H1 (cell line): ENCODE results near the gene TROAP. TPM values are rescaled to one million over a fixed set of nuclear protein-coding genes. Genes with fewer than 3 reads are reported as not detected.

Experiments
- CTCF ChIA-PET: fragments of 300-600 bp; sonication (Branson Sonifier 250); formaldehyde crosslinking; loops from one replicate; lab custom pipeline; 2021; ENCODE audit not compliant: partially characterized antibody; lab: Charles Lee
- POLR2A ChIA-PET: fragments of 300-600 bp; sonication (Branson Sonifier 250); formaldehyde crosslinking; loops from one replicate; lab custom pipeline; 2021; ENCODE audit warnings: inconsistent platforms; ENCODE audit not compliant: partially characterized antibody; lab: Charles Lee
- DNase-seq, 2 experiments: peaks; one replicate each; pipeline versions ENCODE4 v3.0.0 to v3.0.0-alpha.2; 2010 to 2022; ENCODE audit warnings: low spot score in 2 of 2, low read depth in 1 of 2, mixed read lengths in 1 of 2
- FAIRE-seq: peaks from 2 replicates; lab custom pipeline; 2011; peaks lifted over from hg19 to GRCh38; lab: Jason Lieb, UNC
- H2AFZ ChIP-seq: 2 replicates; pipeline ENCODE4 v1.8.1; 2012; ENCODE audit warnings: low read length, inconsistent platforms
- H2AK5ac ChIP-seq: 2 replicates; pipeline ENCODE4 v1.6.1; 2013; ENCODE audit warnings: low read depth, low read length
- H2BK120ac ChIP-seq: replicated peaks from 2 replicates; pipeline ENCODE3; 2013; ENCODE audit warnings: low read depth, low read length, inconsistent platforms
- H2BK12ac ChIP-seq: 2 replicates; pipeline ENCODE4 v1.6.1; 2013; ENCODE audit warnings: low read depth, low read length
- H2BK15ac ChIP-seq: 2 replicates; pipeline ENCODE4 v1.6.1; 2013; ENCODE audit warnings: low read length
- H2BK20ac ChIP-seq: 2 replicates; pipeline ENCODE4 v1.6.1; 2013; ENCODE audit warnings: low read length
- H2BK5ac ChIP-seq: 2 replicates; pipeline ENCODE4 v1.6.1; 2013; ENCODE audit warnings: low read depth, low read length
- H3K14ac ChIP-seq: 2 replicates; pipeline ENCODE4 v1.6.1; 2013; ENCODE audit warnings: inconsistent platforms; ENCODE audit not compliant: insufficient read length
- H3K18ac ChIP-seq: 2 replicates; pipeline ENCODE4 v1.6.1; 2013; ENCODE audit warnings: low read length; ENCODE audit errors: extremely low read depth
- H3K23ac ChIP-seq: 2 replicates; pipeline ENCODE4 v1.6.1; 2013; ENCODE audit warnings: inconsistent platforms; ENCODE audit not compliant: insufficient read length
- H3K23me2 ChIP-seq: 2 replicates; pipeline ENCODE4 v1.6.1; 2013; ENCODE audit warnings: low read depth, low read length
- H3K27ac ChIP-seq: 2 replicates; pipeline ENCODE4 v1.6.1; 2011; ENCODE audit warnings: low read depth, low read length, inconsistent platforms
- H3K27me3 ChIP-seq, 4 experiments: replicated peaks in 1 of 4; 1 replicate in 1 of 4; 2 replicates in 3 of 4; pipeline versions ENCODE4 v1.6.1 to v1.8.1; 2011 to 2013; ENCODE audit warnings: low read length in 3 of 4, mild to moderate bottlenecking in 3 of 4, inconsistent platforms in 2 of 4, mixed read lengths in 2 of 4, moderate library complexity in 1 of 4; ENCODE audit not compliant: control insufficient read depth in 3 of 4, insufficient read depth in 3 of 4; ENCODE audit errors: extremely low read depth in 1 of 4
- H3K36me3 ChIP-seq, 4 experiments: 2 replicates each; pipeline versions ENCODE4 v1.6.1 to v1.8.1; 2011 to 2013; ENCODE audit warnings: mild to moderate bottlenecking in 4 of 4, low read length in 3 of 4, moderate library complexity in 2 of 4, control low read depth in 1 of 4, inconsistent platforms in 1 of 4; ENCODE audit not compliant: insufficient read depth in 4 of 4, control insufficient read depth in 2 of 4
- H3K4ac ChIP-seq: replicated peaks from 2 replicates; pipeline ENCODE3; 2013; ENCODE audit warnings: low read length, low read depth, mixed read lengths, inconsistent platforms; ENCODE audit not compliant: insufficient read length
- H3K4me1 ChIP-seq, 4 experiments: replicated peaks in 1 of 4; 1 replicate in 1 of 4; 2 replicates in 3 of 4; pipeline versions ENCODE4 v1.6.1 to v1.8.1; 2011 to 2013; ENCODE audit warnings: low read length in 3 of 4, inconsistent platforms in 2 of 4, mixed read lengths in 1 of 4; ENCODE audit not compliant: insufficient read depth in 4 of 4, control insufficient read depth in 3 of 4
- H3K4me2 ChIP-seq, 2 experiments: 2 replicates each; pipeline versions ENCODE4 v1.6.1 to v1.8.1; 2011 to 2013; ENCODE audit warnings: low read depth in 2 of 2, low read length in 2 of 2, control low read depth in 1 of 2, inconsistent platforms in 1 of 2, mild to moderate bottlenecking in 1 of 2; ENCODE audit not compliant: insufficient read depth in 1 of 2
- H3K4me3 ChIP-seq, 4 experiments: fragments of 200-600, 300-600 bp in 1 of 4; sonication (generic), shearing (Covaris generic), sonication (Bioruptor Twin) in 1 of 4; 2 replicates each; pipeline versions ENCODE4 v1.5.1 to v1.8.1; 2011 to 2016; ENCODE audit warnings: low read length in 4 of 4, low read depth in 3 of 4, control low read depth in 2 of 4, inconsistent platforms in 2 of 4, mild to moderate bottlenecking in 2 of 4, mixed read lengths in 1 of 4, moderate library complexity in 1 of 4; ENCODE audit not compliant: insufficient read depth in 2 of 4; ENCODE audit errors: extremely low read depth in 1 of 4
- H3K56ac ChIP-seq: replicated peaks from 2 replicates; pipeline ENCODE3; 2013; ENCODE audit warnings: low read depth, mild to moderate bottlenecking, mixed read lengths, low read length, inconsistent platforms; ENCODE audit not compliant: insufficient read length
- H3K79me1 ChIP-seq: 2 replicates; pipeline ENCODE4 v1.6.1; 2013; ENCODE audit warnings: low read depth, low read length, control low read depth
- H3K79me2 ChIP-seq, 2 experiments: 2 replicates each; pipeline versions ENCODE4 v1.6.1 to v1.8.1; 2012 to 2013; ENCODE audit warnings: low read length in 2 of 2, mild to moderate bottlenecking in 2 of 2, inconsistent platforms in 1 of 2; ENCODE audit not compliant: insufficient read depth in 2 of 2, control insufficient read depth in 1 of 2
- H3K9ac ChIP-seq, 4 experiments: replicated peaks in 1 of 4; 1 replicate in 1 of 4; 2 replicates in 3 of 4; pipeline versions ENCODE4 v1.6.1 to v1.8.1; 2011 to 2013; ENCODE audit warnings: low read depth in 3 of 4, low read length in 3 of 4, control low read depth in 2 of 4, mild to moderate bottlenecking in 2 of 4, moderate library complexity in 2 of 4, inconsistent platforms in 1 of 4; ENCODE audit errors: extremely low read depth in 1 of 4
- H3K9me3 ChIP-seq, 2 experiments: 2 replicates each; pipeline versions ENCODE4 v1.6.1 to v1.8.1; 2012 to 2013; ENCODE audit warnings: mild to moderate bottlenecking in 2 of 2, moderate library complexity in 2 of 2, control low read depth in 1 of 2, inconsistent platforms in 1 of 2, low read depth in 1 of 2, low read length in 1 of 2, mixed read lengths in 1 of 2; ENCODE audit not compliant: insufficient read depth in 2 of 2
- H4K20me1 ChIP-seq, 2 experiments: replicated peaks in 1 of 2; 2 replicates each; pipeline versions ENCODE3 to v1.8.1; 2011 to 2013; ENCODE audit warnings: inconsistent platforms in 2 of 2, low read length in 2 of 2, mild to moderate bottlenecking in 1 of 2; ENCODE audit not compliant: insufficient read depth in 2 of 2, control insufficient read depth in 1 of 2
- H4K5ac ChIP-seq: 2 replicates; pipeline ENCODE4 v1.6.1; 2013; ENCODE audit warnings: low read length, low read depth, mixed read lengths, inconsistent platforms; ENCODE audit not compliant: insufficient read length
- H4K8ac ChIP-seq: 2 replicates; pipeline ENCODE4 v1.8.0; 2013; ENCODE audit warnings: mild to moderate bottlenecking, moderate library complexity, low read length, inconsistent platforms; ENCODE audit not compliant: insufficient read depth; ENCODE audit errors: extremely low read depth
- H4K91ac ChIP-seq: replicated peaks from 2 replicates; pipeline ENCODE3; 2013; ENCODE audit warnings: low read length, mixed read lengths, inconsistent platforms; ENCODE audit not compliant: insufficient read length
- CBX8 ChIP-seq: fragments of 300-800, 300-1000 bp; sonication (generic); IDR thresholded peaks from 2 replicates; pipeline ENCODE4 v1.7.1; 2016; ENCODE audit warnings: low read depth, low read length, borderline replicate concordance
- CHD2 ChIP-seq: IDR thresholded peaks from 2 replicates; pipeline ENCODE4 v1.6.1; 2012; ENCODE audit warnings: low read length, improper control_type of control experiment
- CREB1 ChIP-seq: IDR thresholded peaks from 2 replicates; pipeline ENCODE4 v1.6.1; 2012; ENCODE audit warnings: inconsistent platforms
- EGR1 ChIP-seq: IDR thresholded peaks from 2 replicates; pipeline ENCODE4 v1.6.1; 2011; ENCODE audit warnings: low read depth, low read length, borderline replicate concordance
- EZH2 ChIP-seq: fragments of 200-600 bp; sonication (generic); IDR thresholded peaks from 2 replicates; pipeline ENCODE4 v1.7.1; 2012; ENCODE audit warnings: low read depth, mild to moderate bottlenecking, moderate library complexity, low read length, inconsistent platforms; ENCODE audit not compliant: severe bottlenecking
- JUND ChIP-seq: IDR thresholded peaks from 2 replicates; pipeline ENCODE4 v1.6.1; 2011; ENCODE audit warnings: mild to moderate bottlenecking, improper control_type of control experiment, low read length
- KDM1A ChIP-seq: fragments of 200-600, 300-600 bp; sonication (generic); IDR thresholded peaks from 2 replicates; pipeline ENCODE4 v1.7.1; 2016; ENCODE audit warnings: mild to moderate bottlenecking, low read length, borderline replicate concordance
- YY1 ChIP-seq: IDR thresholded peaks from 2 replicates; pipeline ENCODE4 v1.6.1; 2011; ENCODE audit warnings: low read depth, mild to moderate bottlenecking, low read length
- WGBS, 2 experiments: shearing (Covaris generic) in 1 of 2; methylation state at CpG; one replicate each; pipeline versions ENCODE4 v1.1.6 to v1.1.7; 2013 to 2015; ENCODE audit warnings: low lambda C conversion rate in 2 of 2, mixed read lengths in 2 of 2, inconsistent platforms in 1 of 2, low coverage in 1 of 2, missing lambda C conversion rate in 1 of 2; ENCODE audit not compliant: insufficient replicate concordance in 2 of 2, insufficient coverage in 1 of 2, insufficient read length in 1 of 2; ENCODE audit errors: extremely low coverage in 1 of 2, missing lambda C conversion rate in 1 of 2; 5-methylcytosine and 5-hydroxymethylcytosine counted together
- polyA plus RNA-seq, 7 experiments: library from polyadenylated mRNA; depleted of rRNA in 3 of 7; stranded (reverse) in 5 of 7; unstranded in 2 of 7; fragments of >200 nt in 5 of 7; fragments of 200-250 nt in 2 of 7; gene quantifications; 1 replicate in 5 of 7; 2 replicates in 1 of 7; 4 replicates in 1 of 7; pipeline versions ENCODE4 v1.2.1 to v1.2.3, GENCODE V29; 2011 to 2013; ENCODE audit warnings: missing spikeins in 2 of 7, mixed read lengths in 2 of 7
- total RNA-seq: library from RNA; stranded (reverse); fragmentation: NEBNext Ultra II Directional; extraction: Animal tissue kit (Norgen Biotek cat#: 25700); gene quantifications from 2 replicates; pipeline ENCODE4 v1.2.1, GENCODE V29; 2021

The TROAP gene
- total and polyA plus RNA-seq, 2 of the 8 experiments (the other 6 are each of a cell fraction or from before 2014, with no cell fraction given), result 36.7 to 52.0 TPM

DNA sequence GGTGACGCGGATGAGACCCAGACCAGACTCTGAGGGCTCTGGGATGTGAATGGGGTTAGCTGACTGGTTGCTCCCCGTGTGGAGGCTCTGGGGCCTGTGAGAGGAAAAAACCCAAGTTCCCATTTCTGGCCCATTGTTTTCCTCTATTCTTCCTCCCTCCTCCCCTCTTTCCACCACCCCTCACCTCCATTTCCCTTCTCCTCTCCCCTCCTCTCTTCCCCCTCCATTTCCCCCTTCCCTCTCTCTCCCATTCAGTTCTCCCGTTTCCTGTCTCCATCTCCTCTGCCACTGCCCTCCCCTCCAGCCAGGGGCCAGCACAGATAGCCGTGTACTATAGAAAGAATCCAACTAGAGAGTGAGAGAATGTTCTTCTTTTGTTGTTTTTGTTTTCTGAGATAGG lies 40.8 kb upstream of the TROAP start:
- no peak overlapping the region for H2BK120ac ChIP-seq
- H3K4me2 ChIP-seq, result no peak overlapping the region
- ChIA-PET POLR2A (interaction anchor here (0.7 to 1.1 kb wide), 7 partner anchors 9 to 64 kb away, joined by 3 to 5 read pairs (median 4); partner anchors contain the start of gene DNAJC22), CTCF (interaction anchor here (0.8 to 17.0 kb wide), 10 partner anchors 14 to 392 kb away, joined by 3 to 172 read pairs (median 4); partner anchors contain the start of genes DNAJC22 and PRPH)
- H3K4ac ChIP-seq, result no peak overlapping the region
- H3K36me3 ChIP-seq, result no peaks in the 10 kb centered on the region
- no peak overlapping the region for H3K14ac ChIP-seq
- H4K91ac ChIP-seq, result no peak overlapping the region
- DNase-seq, result no peak
- H2AFZ ChIP-seq, result no peak overlapping the region
- no peaks in the 10 kb centered on the region for H3K9me3 ChIP-seq
- no peak overlapping the region for H2BK20ac ChIP-seq
- H3K79me1 ChIP-seq, result no peaks in the 10 kb centered on the region
- H3K18ac ChIP-seq, result no peak overlapping the region
- H3K23ac ChIP-seq, result no peak overlapping the region
- H2BK15ac ChIP-seq, result no peak overlapping the region
- FAIRE-seq, result no peak
- no peak overlapping the region for H3K56ac ChIP-seq
- no peak overlapping the region for H3K9ac ChIP-seq
- no peaks in the 10 kb centered on the region for H3K79me2 ChIP-seq
- no peak overlapping the region for H4K5ac ChIP-seq
- H2BK5ac ChIP-seq, result peak overlapping the region; percentile 24; the same call in 1 of the 2 replicates
- no peak overlapping the region for H2BK12ac ChIP-seq
- no peak overlapping the region for H3K27ac ChIP-seq
- no peaks in the 10 kb centered on the region for H3K27me3 ChIP-seq
- WGBS, 2 experiments, result 80% methylated on average over 5 of the region's 5 CpGs; no CpG with 5 or more reads in 1 of the 2 experiments
- H4K8ac ChIP-seq, result peak overlapping the region; percentile 71; the same call in 1 of the 2 replicates
- no peaks in the 10 kb centered on the region; the same call in 1 of the 2 replicates for H3K23me2 ChIP-seq
- peaks cover 0 to 7% (median 5%) of the 10 kb centered on the region in 4 experiments; a peak in 3 of 7 replicates for H3K4me1 ChIP-seq
- no peaks in the 10 kb centered on the region for H4K20me1 ChIP-seq
- no peak overlapping the region for H3K4me3 ChIP-seq
- no peak overlapping the region for H2AK5ac ChIP-seq
- TF ChIP-seq EZH2, result no peak
- TF ChIP-seq CBX8, result no peak
- no peak for TF ChIP-seq YY1
- TF ChIP-seq CHD2, result no peak
- no peak for TF ChIP-seq EGR1
- TF ChIP-seq CREB1, result no peak
- TF ChIP-seq JUND, result no peak
- TF ChIP-seq KDM1A, result no peak
